ENCODE measurements around the gene ACP6. TPM values are rescaled to one million over a fixed set of nuclear protein-coding genes. Genes with fewer than 3 reads are reported as not detected.

Gene ACP6
- polyA plus RNA-seq (2011; rRNA removed) (8.6 and 9.9 TPM in 2 replicates), polyA minus RNA-seq (2011; rRNA and poly(A)+ RNA removed) (10.5 and 11.9 TPM in 2 replicates)

DNA sequence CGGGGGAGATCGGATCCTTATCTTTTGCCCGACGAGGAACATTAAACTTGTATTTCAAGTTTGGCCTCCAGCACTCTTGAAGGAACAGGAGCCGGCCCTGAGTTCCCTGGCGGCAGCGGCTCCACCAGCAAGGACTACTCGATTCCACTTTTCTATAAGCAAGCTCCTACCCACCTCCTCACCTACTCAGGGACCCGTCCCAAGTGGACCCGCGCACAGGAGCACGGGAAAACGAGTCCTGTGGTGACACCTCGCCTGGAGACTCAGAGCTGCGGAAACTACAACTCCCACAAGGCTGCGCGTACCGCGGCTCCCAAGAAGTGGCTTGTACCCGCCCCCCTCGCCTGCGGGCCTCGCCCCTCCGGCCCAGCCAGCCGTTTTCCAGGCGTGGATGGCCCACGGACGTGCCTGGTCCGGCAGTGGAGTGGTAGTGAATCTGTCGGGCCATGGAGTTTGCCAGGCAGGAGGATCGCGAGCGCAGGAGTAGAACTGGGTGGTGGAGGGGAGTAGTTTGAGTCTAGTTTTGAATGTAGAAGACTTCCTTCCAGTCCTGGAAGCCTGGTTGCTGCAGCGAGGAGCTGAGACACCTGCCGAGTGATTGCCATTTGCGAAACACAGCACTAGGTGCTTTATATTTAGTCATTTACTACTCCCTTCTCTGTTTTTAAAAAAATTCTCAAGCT lies at the start of gene ACP6:
Gene ACP6, minus strand, starts transcription at position 206 of the 683 bp plus-strand sequence. CDS start 476 bp downstream, outside the sequence.
- Histone ChIP-seq H3K27ac (ENCODE audit: low read depth, low read length) (peak within 1 kb of the TSS; percentile 57), H3K27me3 (ENCODE audit: control insufficient read depth, insufficient read depth, low read length) (no peaks in the 10 kb centered on the region), H3K9me3 (ENCODE audit: control insufficient read depth, insufficient read depth, low read length) (peaks cover 5% of the 10 kb centered on the region; the same call in 1 of the 2 replicates), H3K4me3 (ENCODE audit: low read depth, low read length) (peak within 1 kb of the TSS; percentile 78)
- POLR2A ChIA-PET: interaction anchor here (0.7 kb wide), 1 partner anchor 130 kb away, joined by 6 read pairs; no protein-coding TSS in a partner anchor
- TF ChIP-seq CTCF (IDR thresholded peaks at IDR 0.05; ENCODE audit: low read depth, low read length): no peak
- peak; percentile 85 for DNase-seq (ENCODE audit: low read depth, low spot score)
- CTCF ChIA-PET: interaction anchor here (0.6 to 1.9 kb wide), 7 partner anchors 27 to 427 kb away, joined by 3 to 14 read pairs (median 4); no protein-coding TSS in a partner anchor

DNA sequence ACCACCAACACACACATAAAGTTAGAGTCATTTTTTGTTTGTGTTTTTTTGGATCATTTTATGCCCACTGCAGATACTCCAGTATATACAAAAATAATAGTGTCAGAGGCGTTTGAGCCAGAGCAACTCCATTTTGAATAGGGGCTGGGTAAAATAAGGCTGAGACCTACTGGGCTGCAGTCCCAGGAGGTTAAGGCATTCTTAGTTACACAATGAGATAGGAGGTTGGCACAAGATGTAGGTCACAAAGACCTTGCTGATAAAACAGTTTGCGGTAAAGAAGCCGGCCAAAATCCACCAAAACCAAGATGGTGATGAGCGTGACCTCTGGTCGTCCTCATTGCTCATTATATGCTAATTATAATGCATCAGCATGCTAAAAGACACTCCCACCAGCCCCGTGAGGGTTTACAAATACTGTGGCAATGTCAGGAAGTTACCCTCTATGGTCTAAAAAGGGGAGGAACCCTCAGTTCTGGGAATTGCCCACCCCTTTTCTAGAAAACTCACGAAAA lies 49.4 kb upstream of the ACP6 start:
- no peak for DNase-seq (ENCODE audit: low read depth, low spot score)
- POLR2A ChIA-PET: no interaction called here
- no peaks in the 10 kb centered on the region for H3K9me3 ChIP-seq (ENCODE audit: control insufficient read depth, insufficient read depth, low read length)
- CTCF ChIA-PET: no interaction called here
- no peaks in the 10 kb centered on the region for H3K27me3 ChIP-seq (ENCODE audit: control insufficient read depth, insufficient read depth, low read length)
- H3K4me3 ChIP-seq (ENCODE audit: low read depth, low read length): no peak overlapping the region
- no peak for TF ChIP-seq CTCF (IDR thresholded peaks at IDR 0.05; ENCODE audit: low read depth, low read length)
- no peak overlapping the region for H3K27ac ChIP-seq (ENCODE audit: low read depth, low read length)

DNA sequence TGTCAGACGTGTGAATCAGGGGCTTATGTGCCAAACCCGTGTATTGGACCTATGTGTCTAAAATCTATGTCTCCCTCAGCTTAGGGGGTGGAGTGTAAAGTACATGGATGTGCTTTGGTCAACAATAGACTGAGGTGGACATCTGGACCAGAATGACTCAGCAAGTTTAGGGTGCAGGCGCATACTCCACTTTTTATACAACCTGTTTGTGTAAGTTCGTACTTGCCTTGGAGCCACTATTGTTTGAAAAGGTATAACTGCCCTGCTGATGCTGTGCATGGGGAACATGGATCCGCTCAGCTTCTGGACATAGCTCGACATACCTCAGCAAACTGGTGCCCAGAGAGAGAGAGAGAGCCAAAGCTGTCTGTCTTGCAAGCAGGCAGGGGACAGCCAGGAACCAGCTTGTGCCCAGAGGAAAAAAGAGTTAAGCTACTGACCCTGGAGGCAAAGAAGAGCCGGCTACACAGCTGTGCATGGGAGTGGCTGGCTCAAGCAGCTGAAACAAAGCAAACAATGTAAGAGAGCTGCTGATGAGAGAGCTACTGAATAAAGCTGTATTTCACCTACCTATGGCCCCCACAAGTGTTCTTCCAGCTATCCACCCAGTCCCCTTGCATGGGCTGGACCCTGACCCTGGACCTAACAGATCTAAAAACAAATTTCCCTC lies 48.8 kb upstream of the ACP6 start:
- H3K27ac ChIP-seq (ENCODE audit: low read depth, low read length): no peak overlapping the region
- DNase-seq (ENCODE audit: low read depth, low spot score): no peak
- no peak overlapping the region for H3K4me3 ChIP-seq (ENCODE audit: low read depth, low read length)
- ChIA-PET POLR2A (no interaction called here), CTCF (no interaction called here)
- no peak for TF ChIP-seq CTCF (IDR thresholded peaks at IDR 0.05; ENCODE audit: low read depth, low read length)
- H3K27me3 ChIP-seq (ENCODE audit: control insufficient read depth, insufficient read depth, low read length): no peaks in the 10 kb centered on the region
- H3K9me3 ChIP-seq (ENCODE audit: control insufficient read depth, insufficient read depth, low read length): no peaks in the 10 kb centered on the region

DNA sequence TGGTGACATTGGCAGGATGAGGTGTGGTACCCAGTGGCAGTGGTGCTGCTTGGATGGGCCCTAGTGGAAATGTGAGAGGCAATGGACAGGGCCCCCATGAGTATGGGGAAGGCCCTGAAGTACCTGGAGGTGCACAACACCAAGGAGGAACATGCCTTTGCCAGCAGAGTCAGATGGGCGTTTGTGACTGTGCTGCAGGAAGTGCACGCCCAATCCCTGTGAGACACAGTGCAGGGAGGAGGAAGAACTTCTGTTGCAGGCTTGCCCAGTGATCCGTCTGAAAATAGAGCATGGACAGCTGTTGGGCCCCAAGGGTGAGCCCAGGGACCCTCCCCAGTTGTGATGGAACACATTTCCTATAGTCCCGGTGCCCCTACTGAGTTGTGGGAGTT lies 47.4 kb upstream of the ACP6 start:
- H3K27me3 ChIP-seq (ENCODE audit: control insufficient read depth, insufficient read depth, low read length): no peaks in the 10 kb centered on the region
- no peak for DNase-seq (ENCODE audit: low read depth, low spot score)
- no peak overlapping the region for H3K27ac ChIP-seq (ENCODE audit: low read depth, low read length)
- ChIA-PET POLR2A (no interaction called here), CTCF (no interaction called here)
- no peak for TF ChIP-seq CTCF (IDR thresholded peaks at IDR 0.05; ENCODE audit: low read depth, low read length)
- no peaks in the 10 kb centered on the region for H3K9me3 ChIP-seq (ENCODE audit: control insufficient read depth, insufficient read depth, low read length)
- H3K4me3 ChIP-seq (ENCODE audit: low read depth, low read length): no peak overlapping the region

Data from AG04450 (cell line).